NCI-H460 (cell line): Measurements from ENCODE around the gene PRKAR1B. TPM values are rescaled to one million over a fixed set of nuclear protein-coding genes. Genes with fewer than 3 reads are reported as not detected.
A peak's percentile ranks its signal among the peaks of the same experiment; 100 is the strongest.

Source experiments
- DNase-seq: peaks from one replicate; pipeline ENCODE4 v3.0.0-alpha.2; 2016; ENCODE audit warnings: low read depth; ENCODE audit errors: extremely low read depth
- total RNA-seq: library from RNA; depleted of rRNA; stranded (reverse); fragments of >200 nt; shearing (Covaris generic); gene quantifications from 2 replicates; pipeline ENCODE4 v1.2.3, GENCODE V29; 2014

Gene PRKAR1B
- total RNA-seq, 1 experiment from 2014 or later: 7.4 TPM

GRCh38 chr7:742791-743190, 15.7 kb upstream of the PRKAR1B start:
- DNase-seq: no peak

- DNase-seq: no peak
Observed at GRCh38 chr7:741850-742249, 14.8 kb upstream of the PRKAR1B start.

- DNase-seq: no peak
Observed at GRCh38 chr7:741191-741671, 14.2 kb upstream of the PRKAR1B start.

GRCh38 chr7:739983-740942, 13.2 kb upstream of the PRKAR1B start:
- no peak for DNase-seq

GRCh38 chr7:739455-739982, 12.4 kb upstream of the PRKAR1B start:
- DNase-seq: no peak

GRCh38 chr7:738723-739454, 11.8 kb upstream of the PRKAR1B start:
- no peak for DNase-seq

- DNase-seq: no peak
Observed at GRCh38 chr7:738241-738640, 11.2 kb upstream of the PRKAR1B start.

- DNase-seq: no peak
Observed at GRCh38 chr7:734808-735207, 7.7 kb upstream of the PRKAR1B start.

- DNase-seq: no peak
Observed at GRCh38 chr7:734214-734613, 7.1 kb upstream of the PRKAR1B start.

GRCh38 chr7:732556-732955, 5.5 kb upstream of the PRKAR1B start:
- no peak for DNase-seq

- DNase-seq: peak; percentile 7
Observed at GRCh38 chr7:732094-732541, 5.0 kb upstream of the PRKAR1B start.

- no peak for DNase-seq
Observed at GRCh38 chr7:731440-732085, 4.5 kb upstream of the PRKAR1B start.

GRCh38 chr7:730501-731439, 3.7 kb upstream of the PRKAR1B start:
- no peak for DNase-seq

GRCh38 chr7:729140-730000, 2.3 kb upstream of the PRKAR1B start:
- DNase-seq: no peak

GRCh38 chr7:728602-729001, 1.5 kb upstream of the PRKAR1B start:
- no peak for DNase-seq

- DNase-seq: no peak
Observed at GRCh38 chr7:727806-728460, 852 bp upstream of the PRKAR1B start.

- no peak for DNase-seq
Observed at GRCh38 chr7:726854-727103, 302 bp downstream of the PRKAR1B start.

- peak; percentile 80 for DNase-seq
Observed at GRCh38 chr7:726084-726853, 812 bp downstream of the PRKAR1B start, which contains the start of gene DNAAF5. DNAAF5 (plus strand) TSS chr7:726699; CDS start chr7:726721, 22 bp downstream.
